ENCODE results near the gene SLCO1A2.
A peak's percentile ranks its signal among the peaks of the same experiment; 100 is the strongest.

The SLCO1A2 gene

GRCh38 chr12:21324551-21324950, 10.2 kb downstream of the SLCO1A2 start:
- no peak for DNase-seq

- DNase-seq: no peak
These were observed 11.0 kb downstream of the SLCO1A2 start for GRCh38 chr12:21323736-21324135.

- DNase-seq: no peak
These were observed 25.9 kb downstream of the SLCO1A2 start for GRCh38 chr12:21308785-21309184.

- peak; percentile 14 for DNase-seq
These were observed 29.1 kb downstream of the SLCO1A2 start for GRCh38 chr12:21305661-21306060.

GRCh38 chr12:21300632-21301031, 34.1 kb downstream of the SLCO1A2 start:
- no peak for DNase-seq

- peak; percentile 20 for DNase-seq
These were observed 37.8 kb downstream of the SLCO1A2 start for GRCh38 chr12:21296751-21297406.

GRCh38 chr12:21296348-21296747, 38.4 kb downstream of the SLCO1A2 start:
- no peak for DNase-seq

- no peak for DNase-seq
These were observed 40.5 kb downstream of the SLCO1A2 start for GRCh38 chr12:21294176-21294575.

- DNase-seq: no peak
These were observed 42.6 kb downstream of the SLCO1A2 start for GRCh38 chr12:21292111-21292510.

- DNase-seq: no peak
These were observed 45.0 kb downstream of the SLCO1A2 start for GRCh38 chr12:21289698-21290097.

- DNase-seq: no peak
These were observed 57.9 kb downstream of the SLCO1A2 start for GRCh38 chr12:21276826-21277225.

GRCh38 chr12:21265932-21266331, 68.8 kb downstream of the SLCO1A2 start:
- no peak for DNase-seq

GRCh38 chr12:21264232-21264631, 70.5 kb downstream of the SLCO1A2 start:
- no peak for DNase-seq

- no peak for DNase-seq
These were observed 77.5 kb downstream of the SLCO1A2 start for GRCh38 chr12:21257172-21257571.

GRCh38 chr12:21252070-21252469, 82.6 kb downstream of the SLCO1A2 start:
- DNase-seq: no peak

- peak; percentile 7 for DNase-seq
These were observed 86.0 kb downstream of the SLCO1A2 start for GRCh38 chr12:21248679-21249078.

- DNase-seq: no peak
These were observed 94.9 kb downstream of the SLCO1A2 start for GRCh38 chr12:21239866-21240265.

- DNase-seq: no peak
These were observed 100.3 kb downstream of the SLCO1A2 start for GRCh38 chr12:21234395-21234794.

GRCh38 chr12:21223930-21224329, 110.8 kb downstream of the SLCO1A2 start:
- no peak for DNase-seq

GRCh38 chr12:21221778-21222177, 112.9 kb downstream of the SLCO1A2 start:
- DNase-seq: no peak

GRCh38 chr12:21221072-21221471, 113.6 kb downstream of the SLCO1A2 start:
- DNase-seq: no peak

- no peak for DNase-seq
These were observed 114.5 kb downstream of the SLCO1A2 start for GRCh38 chr12:21220266-21220665.

- no peak for DNase-seq
These were observed 115.5 kb downstream of the SLCO1A2 start for GRCh38 chr12:21219206-21219605.

Measured in fibroblast of skin of scalp (primary cell).